ENCODE measurements around the gene OLFML2A.
"Not testable (repeated sequence)": the region's sequence is repeated elsewhere in the genome, so short reads cannot be mapped to it uniquely, and the experiment has no call there.

The OLFML2A gene

DNA sequence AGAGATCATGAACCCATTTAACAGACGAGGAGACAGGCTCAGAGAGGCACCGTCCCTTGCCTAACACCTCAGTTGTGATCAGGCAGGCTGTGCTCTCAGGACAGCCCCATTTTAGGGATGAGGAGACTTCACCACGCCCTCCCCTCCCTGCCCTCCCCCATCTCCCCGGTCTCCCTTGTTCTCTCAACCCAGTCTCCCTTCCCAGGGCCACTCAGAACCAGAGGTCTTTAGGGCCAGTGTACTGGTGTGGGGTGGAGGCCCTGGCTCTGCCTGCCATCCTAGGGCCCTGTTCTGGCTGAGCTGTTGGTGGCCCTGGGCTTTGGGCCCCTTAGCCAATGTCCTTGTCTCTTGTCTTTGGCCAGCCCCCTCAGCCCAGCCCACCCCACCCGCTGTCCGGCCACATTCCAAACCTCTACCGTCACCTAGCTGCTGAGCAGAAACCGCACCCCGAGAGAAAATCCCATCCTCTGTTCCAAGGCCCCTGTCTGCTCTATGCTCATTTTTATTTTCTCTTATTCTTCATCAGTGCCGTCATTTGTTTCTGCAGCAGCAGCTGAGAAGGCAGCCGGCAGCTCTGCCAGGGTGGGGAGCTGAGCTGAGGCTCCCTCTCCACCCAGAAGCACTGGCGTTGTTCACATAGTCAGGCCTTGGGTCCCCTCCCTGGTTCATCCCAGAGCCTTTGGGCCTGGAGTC is 33.9 kb downstream of the OLFML2A start:
- in situ Hi-C loops (cut with MboI; ENCODE audit: low pct_unique_long_range_greater_than_20kb, low sequenced_read_pairs), result no loop called here
- DNase-seq, result no peak

DNA sequence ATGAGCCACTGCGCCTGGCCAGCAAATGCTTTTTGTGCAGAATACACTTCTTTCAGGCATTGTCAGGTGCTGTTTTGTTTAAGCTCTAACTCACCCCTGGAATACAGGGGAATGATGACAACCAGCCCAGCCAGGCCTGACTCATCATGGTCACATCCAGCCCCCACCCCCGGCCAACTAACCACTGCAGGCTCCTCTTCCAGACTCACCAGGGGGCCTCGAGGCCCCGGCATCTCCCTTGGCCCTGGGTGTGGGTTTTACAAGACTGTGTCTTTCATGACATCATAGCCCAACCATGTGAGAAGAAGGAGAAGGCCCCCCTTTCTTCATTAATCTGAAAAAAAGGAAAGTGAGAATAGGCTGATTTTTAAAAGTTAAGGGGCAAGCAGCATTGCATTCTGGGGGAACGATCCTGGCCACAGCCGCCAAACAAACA is 35.5 kb downstream of the OLFML2A start:
- DNase-seq, result peak; percentile 23
- in situ Hi-C loops (cut with MboI; ENCODE audit: low pct_unique_long_range_greater_than_20kb, low sequenced_read_pairs), result no loop called here

DNA sequence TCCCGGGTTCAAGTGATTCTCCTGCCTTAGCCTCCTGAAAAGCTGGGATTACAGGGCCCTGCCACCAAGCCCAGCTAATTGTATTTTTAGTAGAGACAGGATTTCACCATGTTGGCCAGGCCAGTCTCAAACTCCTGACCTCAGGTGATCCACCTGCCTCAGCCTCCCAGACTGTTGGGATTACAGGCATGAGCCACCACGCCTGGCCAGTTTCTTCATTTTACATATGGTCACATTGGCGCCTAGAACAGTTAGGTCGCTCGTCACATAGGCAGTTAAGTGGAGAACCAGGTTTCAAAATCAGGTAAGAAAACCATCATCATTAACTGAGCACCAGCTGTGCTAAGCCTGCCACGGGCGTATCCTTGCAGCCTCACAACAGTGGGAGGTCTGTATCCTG is 36.1 kb downstream of the OLFML2A start:
- no peak for DNase-seq
- in situ Hi-C loops (cut with MboI; ENCODE audit: low pct_unique_long_range_greater_than_20kb, low sequenced_read_pairs), result no loop called here

DNA sequence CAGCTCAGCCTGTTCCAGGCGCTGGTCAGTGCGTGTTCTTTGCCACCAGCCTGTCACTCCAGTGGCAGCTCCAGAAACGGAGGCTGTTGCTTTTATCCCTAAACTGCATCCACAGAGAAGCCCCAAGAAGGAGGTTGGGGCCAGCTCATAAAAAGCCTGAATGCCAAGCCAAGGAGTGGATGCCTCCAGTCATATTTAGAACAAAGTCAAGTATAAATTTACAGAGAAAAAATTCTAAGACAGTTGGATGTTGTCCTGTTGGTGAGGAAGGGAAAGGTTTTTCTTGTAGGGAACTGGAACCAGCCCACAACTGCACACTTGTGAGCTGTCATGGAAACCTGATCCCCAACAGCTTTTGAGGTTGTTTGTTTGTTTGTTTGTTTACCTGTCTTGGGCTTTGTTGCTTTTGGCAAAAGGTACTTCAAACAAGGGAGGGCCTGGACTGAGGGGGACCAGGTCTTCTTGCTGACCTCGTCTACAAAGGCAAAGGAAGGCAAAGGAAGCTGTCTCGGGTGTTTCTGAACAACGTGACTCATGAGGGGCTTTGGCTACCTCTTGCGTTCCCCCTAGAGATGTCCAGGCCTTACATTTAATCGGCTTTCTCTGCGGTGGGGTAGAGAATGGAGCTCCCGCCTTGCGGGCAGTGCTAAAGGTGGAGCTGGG is 36.7 kb downstream of the OLFML2A start:
- DNase-seq, result no peak
- in situ Hi-C loops (cut with MboI; ENCODE audit: low pct_unique_long_range_greater_than_20kb, low sequenced_read_pairs), result no loop called here

DNA sequence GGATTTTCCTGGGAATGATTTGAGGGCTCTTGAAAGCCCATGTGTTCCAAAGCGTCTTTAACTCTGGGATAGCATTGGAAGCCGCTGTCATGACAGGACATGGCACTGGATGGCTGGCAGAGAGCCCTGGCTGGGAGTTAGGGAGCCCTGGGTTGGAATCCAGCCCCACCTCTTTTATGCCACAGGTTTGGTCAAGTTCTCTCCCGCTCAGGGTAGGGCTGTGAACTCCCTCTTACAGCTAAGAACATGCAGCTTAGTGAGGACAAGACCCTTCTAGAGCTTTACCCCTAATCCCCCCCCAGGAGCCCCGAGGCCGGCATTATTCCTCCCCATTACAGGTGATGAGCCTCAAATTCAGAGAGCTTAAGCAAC is 37.2 kb downstream of the OLFML2A start:
- DNase-seq, result no peak
- in situ Hi-C loops (cut with MboI; ENCODE audit: low pct_unique_long_range_greater_than_20kb, low sequenced_read_pairs), result no loop called here

DNA sequence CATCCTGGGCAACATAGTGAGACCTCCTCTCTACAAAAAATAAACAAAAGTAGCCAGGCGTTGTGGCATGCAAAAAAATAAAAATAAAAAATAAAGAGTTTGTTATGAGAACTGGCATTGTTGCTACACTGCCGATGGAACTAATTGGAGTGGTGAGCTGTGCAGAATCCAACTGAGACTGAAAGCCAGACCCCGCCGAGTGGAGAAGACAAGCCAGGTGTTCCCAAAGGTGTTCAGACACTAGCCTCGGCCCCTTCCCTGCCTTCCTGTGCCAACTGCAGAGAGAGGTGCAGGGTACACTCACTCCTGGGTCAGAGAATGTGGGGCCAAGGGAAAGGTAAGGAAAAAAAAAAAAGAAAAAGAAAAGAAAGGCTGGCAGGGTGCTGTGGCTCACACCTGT is 38.7 kb downstream of the OLFML2A start:
- in situ Hi-C loops (cut with MboI; ENCODE audit: low pct_unique_long_range_greater_than_20kb, low sequenced_read_pairs), result no loop called here
- no peak for DNase-seq

DNA sequence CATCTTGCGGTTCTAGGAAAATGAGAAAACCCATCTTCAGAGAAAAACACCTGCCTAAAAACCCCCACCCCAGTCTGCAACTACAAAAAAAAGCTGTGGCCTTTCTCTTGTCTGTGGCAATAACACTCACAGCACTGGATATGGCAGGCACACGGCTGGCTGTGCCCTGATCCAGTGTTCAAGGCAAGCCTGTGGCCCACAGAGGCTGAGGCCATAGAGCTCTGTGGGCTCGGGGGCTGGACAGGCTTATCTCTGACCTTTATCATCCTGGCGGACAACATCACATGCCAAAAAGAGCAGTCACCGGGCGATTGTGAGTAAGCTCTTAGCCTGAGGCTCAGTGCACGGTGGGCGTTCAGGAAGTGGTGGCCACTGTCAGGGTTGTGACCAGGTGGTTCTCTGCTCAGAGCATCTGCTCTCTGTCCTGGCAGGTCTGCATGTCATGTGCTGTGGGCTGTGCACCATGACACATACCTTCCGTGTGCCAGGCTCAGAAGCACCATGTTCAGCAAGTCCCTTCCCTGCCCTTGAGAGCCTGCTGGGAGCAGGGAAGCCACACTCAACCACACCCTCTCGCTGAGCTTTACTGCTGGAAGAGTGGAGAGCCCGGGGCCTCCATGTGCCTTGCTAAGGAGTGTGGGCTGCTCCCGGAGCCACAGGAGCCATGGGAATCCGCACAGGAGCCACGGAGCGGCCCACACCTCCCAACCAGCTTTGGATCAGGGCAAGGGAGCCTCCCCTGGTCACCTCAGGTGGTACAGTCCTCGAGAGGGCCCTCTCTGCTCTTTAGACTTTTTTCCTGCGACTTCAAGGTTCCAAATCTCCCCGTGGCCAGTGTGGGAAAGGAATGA is 41.7 kb downstream of the OLFML2A start:
- in situ Hi-C loops (cut with MboI; ENCODE audit: low pct_unique_long_range_greater_than_20kb, low sequenced_read_pairs), result no loop called here

DNA sequence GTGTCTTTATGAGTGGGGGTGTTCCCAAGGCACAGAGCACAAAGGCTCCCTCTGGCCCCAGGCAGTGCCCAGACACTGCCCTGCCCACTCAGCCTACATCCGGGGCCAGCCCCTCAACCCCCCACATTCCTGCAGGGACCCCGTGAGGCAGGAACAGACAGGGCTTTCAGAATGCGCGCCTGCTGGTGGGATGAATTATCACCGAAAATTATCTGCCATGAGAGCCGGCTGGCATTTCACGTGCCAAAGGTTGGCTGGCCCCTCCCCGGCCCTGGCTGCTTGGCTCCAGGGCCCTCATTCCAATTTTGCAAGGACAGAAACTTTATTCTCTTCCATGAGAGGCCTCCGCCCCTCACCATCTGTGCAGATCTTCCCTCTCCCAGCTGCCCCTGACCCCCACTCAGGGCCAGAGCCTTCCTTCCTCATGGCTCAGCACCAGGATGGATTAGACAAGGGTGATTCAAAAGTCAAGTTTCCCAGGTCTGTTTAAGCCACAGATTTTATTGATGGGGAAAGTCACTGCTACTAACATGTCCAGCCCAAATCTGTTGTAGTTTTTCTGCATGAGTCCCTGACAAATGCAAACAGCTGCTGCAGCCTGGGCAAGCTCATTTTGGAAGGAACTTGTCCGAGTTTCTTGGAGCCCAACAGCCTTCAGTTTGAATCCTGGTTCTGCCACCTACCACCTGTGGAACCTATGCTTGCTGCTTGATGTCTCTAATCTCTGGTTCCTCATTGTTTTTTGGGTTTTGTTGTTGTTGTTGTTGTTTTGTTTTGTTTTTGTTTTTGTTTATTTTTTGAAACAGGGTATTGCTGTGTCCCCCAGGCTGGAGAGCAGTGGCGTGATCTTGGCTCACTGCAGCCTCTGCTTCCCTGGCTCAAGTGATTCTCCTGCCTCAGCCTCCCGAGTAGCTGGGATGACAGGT is 44.0 kb downstream of the OLFML2A start:
- no peak for DNase-seq
- in situ Hi-C loops (cut with MboI; ENCODE audit: low pct_unique_long_range_greater_than_20kb, low sequenced_read_pairs), result no loop called here

More for the DNA sequence above, 41.7 kb downstream of the OLFML2A start:
- DNase-seq, result peak; percentile 27

DNA sequence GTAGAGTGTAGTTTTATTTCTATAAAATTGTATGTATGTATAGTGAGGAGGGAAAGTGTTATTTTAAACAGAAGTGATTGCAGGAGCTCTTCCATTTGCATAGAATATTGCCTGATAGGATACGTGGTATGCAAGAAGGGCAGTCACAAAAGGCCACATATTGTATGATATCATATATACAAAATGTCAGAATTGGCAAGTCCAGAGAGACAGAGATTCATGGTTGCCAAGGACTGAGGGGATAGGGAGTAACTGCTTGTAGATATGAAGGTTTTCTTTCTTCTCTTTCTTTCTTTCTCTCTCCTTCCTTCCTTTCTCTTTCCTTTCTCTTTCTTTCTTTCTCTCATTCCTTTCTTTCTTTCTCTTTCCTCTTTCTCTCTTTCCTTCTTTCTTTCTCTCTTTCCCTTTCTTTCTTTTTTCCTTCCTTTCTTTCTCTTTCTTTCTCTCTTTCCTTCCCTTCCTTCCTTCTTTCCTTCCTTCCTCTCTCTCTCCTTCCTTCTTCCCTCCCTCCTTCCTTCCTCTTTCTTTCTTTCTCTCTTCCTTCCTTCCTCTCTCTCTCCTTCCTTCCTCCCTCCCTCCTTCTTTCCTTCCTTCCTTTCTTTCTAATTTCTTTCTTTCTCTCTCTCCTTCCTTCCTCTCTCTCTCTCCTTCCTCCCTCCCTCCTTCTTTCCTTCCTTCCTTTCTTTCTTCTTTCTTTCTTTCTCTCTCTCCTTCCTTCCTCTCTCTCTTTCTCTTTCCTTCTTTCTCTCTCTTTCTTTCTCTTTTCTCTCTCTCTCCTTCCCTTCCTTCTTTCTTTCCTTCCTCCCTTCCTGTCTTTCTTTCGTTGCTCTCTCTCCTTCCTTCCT is 51.8 kb downstream of the OLFML2A start:
- in situ Hi-C loops (cut with MboI; ENCODE audit: low pct_unique_long_range_greater_than_20kb, low sequenced_read_pairs), result no loop called here
- no peak for DNase-seq

DNA sequence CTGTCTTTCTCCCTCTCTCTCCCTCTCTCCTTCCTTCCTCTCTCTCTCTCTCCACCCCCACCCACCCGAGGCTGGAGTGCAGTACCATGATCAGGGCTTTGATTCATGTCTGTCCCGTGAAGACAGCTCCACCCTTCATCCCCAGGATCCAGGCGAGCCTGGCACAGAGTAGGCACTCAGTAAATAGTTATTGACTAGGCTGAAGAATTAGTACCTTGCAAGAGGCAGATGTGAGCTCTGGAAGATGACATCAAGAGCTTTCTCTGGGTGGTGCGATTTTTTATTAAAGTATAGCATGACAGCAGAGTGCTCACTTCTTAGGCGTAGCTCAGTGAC is 52.4 kb downstream of the OLFML2A start:
- in situ Hi-C loops (cut with MboI; ENCODE audit: low pct_unique_long_range_greater_than_20kb, low sequenced_read_pairs), result no loop called here
- DNase-seq, result no peak

DNA sequence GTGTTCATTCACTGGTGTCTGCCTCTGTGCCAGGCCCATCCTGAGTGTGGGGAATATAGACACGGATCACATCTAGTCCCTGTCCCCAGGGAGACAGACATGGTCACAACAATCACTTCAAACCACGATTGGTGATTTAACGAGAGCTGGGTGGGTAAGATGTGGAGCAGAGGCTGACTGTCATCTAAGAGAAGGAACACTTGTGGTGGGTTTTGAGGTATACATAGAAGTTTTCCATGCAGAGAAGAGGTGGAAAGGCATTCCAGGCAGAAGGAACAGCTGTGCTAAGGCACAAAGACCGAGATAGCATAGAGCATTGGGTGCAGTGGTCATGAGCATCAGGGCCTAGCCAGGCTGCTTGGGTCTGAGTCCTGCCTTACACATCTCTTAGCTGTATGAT is 53.7 kb downstream of the OLFML2A start:
- in situ Hi-C loops (cut with MboI; ENCODE audit: low pct_unique_long_range_greater_than_20kb, low sequenced_read_pairs), result no loop called here
- DNase-seq, result no peak

DNA sequence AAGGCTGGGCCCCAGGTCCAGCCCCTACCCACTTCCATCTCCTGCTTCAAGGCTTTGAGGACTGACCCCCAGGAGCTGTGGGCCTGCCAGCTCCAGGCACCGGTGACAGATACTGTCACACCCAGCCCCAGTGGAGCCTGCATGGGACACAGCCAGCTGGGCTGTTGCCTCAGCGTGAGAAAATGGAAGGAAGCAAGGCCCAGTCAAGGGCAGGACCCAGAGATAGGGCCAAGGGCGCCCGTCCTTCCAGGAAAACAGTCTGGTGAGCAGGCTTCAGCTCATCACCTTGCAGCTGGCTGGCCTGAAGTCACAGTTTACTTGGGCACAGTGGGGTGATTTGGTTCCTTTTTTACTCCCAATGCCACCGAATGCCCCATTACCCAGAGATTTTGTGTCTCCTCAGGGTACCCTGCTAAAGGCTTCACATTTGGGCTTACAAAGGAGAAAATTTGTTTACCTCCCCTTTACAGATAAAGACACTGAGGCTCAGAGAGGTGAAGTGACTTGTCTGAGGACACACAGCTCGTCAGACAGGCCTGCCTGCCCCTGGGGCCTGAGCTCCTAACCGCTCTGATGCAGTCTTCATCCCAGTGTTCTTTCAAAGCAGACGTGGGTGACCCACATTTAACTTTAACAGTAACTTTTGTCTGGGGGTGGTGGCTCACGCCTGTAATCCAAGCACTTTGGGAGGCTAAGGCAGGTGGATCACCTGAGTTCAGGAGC is 54.9 kb downstream of the OLFML2A start:
- in situ Hi-C loops (cut with MboI; ENCODE audit: low pct_unique_long_range_greater_than_20kb, low sequenced_read_pairs), result no loop called here
- DNase-seq, result no peak

DNA sequence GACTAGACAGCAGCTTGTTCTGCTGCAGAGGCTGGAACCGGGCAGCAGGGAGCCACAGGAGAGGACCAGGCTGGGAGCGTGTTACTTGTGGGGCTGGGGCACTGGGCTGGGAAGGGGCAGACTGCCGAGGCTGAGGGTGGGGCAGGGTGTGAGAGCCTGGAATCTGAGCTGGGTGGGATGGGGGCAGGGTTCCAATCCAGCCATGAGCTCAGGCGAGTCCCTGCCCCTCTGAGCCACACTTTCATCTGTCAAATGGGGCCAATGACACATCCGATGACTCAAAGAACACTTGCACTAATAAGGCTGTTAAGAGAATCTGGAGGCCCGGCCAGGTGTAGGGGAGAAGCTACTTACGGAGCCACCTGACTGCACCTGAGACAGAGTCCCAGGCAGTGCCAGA is 57.7 kb downstream of the OLFML2A start:
- in situ Hi-C loops (cut with MboI; ENCODE audit: low pct_unique_long_range_greater_than_20kb, low sequenced_read_pairs), result no loop called here
- no peak for DNase-seq

DNA sequence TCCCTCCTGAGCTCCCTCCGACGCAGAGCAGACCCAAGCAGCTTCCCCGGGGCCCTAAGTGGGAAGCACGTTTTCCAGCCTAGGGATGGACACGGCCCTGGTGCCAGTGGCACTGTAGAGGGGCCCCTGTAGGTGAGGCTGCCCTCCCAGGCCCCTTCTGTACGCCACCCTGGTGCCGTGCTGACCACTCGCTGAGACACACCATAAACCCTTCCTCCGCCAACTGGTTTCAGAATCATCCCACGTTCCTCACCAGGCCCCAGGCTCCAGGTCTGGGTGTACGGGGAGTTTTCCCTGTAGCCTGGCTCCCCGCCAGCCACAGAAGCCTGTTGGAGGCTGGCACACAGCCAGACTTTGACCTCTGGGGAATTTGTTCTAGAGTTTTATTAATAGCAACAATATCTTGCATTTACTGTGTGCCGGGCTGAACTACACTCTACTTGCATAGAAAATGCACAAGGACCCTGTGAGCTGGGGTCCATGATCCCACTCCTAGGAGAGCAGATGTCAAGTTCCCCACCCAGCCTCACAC is 58.2 kb downstream of the OLFML2A start:
- in situ Hi-C loops (cut with MboI; ENCODE audit: low pct_unique_long_range_greater_than_20kb, low sequenced_read_pairs), result no loop called here
- DNase-seq, result no peak

DNA sequence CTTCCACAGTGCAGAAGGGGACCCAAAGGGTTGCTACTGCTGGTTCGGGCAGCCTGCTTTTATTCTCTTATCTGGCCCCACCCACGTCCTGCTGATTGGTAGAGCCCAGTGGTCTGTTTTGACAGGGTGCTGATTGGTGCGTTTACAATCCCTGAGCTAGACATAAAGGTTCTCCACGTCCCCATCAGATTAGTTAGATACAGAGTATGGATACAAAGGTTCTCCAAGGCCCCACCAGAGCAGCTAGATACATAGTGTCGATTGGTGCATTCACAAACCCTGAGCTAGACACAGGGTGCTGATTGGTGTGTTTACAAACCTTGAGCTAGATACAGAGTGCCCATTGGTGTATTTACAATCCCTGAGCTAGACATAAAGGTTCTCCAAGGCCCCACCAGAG is 61.2 kb downstream of the OLFML2A start:
- in situ Hi-C loops (cut with MboI; ENCODE audit: low pct_unique_long_range_greater_than_20kb, low sequenced_read_pairs); DNase-seq: not testable (repeated sequence)

DNA sequence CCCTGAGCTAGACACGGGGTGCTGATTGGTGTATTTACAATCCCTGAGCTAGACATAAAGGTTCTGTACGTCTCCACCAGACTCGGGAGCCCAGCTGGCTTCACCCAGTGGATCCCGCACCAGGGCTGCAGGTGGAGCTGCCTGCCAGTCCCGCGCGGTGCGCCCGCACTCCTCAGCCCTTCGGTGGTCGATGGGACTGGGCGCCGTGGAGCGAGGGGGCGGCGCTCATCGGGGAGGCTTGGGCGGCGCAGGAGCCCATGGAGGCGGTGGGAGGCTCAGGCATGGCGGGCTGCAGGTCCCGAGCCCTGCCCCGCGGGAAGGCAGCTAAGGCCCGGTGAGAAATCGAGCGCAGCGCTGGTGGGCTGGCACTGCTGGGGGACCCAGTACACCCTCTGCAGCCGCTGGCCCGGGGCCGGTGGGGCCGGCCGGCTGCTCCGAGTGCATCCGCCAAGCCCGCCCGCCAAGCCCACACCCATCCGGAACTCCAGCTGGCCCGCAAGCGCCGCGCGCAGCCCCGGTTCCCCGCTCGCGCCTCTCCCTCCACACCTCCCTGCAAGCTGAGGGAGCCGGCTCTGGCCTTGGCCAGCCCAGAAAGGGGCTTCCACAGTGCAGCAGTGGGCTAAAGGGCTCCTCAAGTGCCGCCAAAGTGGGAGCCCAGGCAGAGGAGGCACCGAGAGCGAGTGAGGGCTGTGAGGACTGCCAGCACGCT is 61.8 kb downstream of the OLFML2A start:
- in situ Hi-C loops (cut with MboI; ENCODE audit: low pct_unique_long_range_greater_than_20kb, low sequenced_read_pairs); DNase-seq: not testable (repeated sequence)
